ENCODE data around the gene CTNND2. TPM values are rescaled to one million over a fixed set of nuclear protein-coding genes. Genes with fewer than 3 reads are reported as not detected.

The CTNND2 gene
- total and polyA plus RNA-seq, 2 donors (not counting 1 experiment from before 2014, with no cell fraction given) = not detected

DNA sequence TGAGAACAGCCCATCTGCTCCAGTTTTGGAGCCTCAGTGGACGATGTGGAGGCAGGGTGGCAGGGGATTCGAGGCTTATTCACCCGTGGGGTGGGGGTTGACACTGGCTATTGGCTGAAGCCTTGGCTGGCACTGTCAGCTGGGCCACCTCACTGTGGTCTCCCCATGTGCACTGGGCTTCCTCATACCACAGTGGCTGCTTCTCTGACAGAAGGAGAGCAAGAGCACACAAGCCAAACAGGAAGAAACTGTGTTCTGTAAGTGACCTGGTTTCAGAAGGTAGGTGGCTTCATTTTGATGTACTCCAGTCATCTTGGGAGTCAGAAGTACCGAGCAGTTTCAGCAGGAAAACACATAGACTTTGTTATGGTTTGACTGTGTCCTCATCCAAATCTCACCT lies 24.7 kb upstream of the CTNND2 start:
- intact Hi-C loops (cut with micrococcal nuclease) = no loop called here
- ATAC-seq (ENCODE audit: low read depth) (no peak), DNase-seq (no peak)
- Histone ChIP-seq H3K4me3 (ENCODE audit: control extremely low read depth in 1 of 5, extremely low read depth in 1 of 5, insufficient read depth in 1 of 5, low read depth in 2 of 5, low read length in 4 of 5) (no peak overlapping the region), H3K27me3 (replicated peaks in 1 of 4; ENCODE audit: control extremely low read depth in 1 of 4, control insufficient read depth in 3 of 4, insufficient read depth in 4 of 4, low read length in 3 of 4) (no peaks in the 10 kb centered on the region), H3K9ac (ENCODE audit: low read length) (no peak overlapping the region), H3K4me2 (replicated peaks; ENCODE audit: low read depth, low read length, poor library complexity, severe bottlenecking) (no peak overlapping the region), H4K20me1 (ENCODE audit: control insufficient read depth, insufficient read depth, low read length, poor library complexity, severe bottlenecking) (no peaks in the 10 kb centered on the region), H3K79me2 (ENCODE audit: control insufficient read depth, insufficient read depth, low read length) (no peaks in the 10 kb centered on the region), H3K4me1 (ENCODE audit: control insufficient read depth in 2 of 2, insufficient read depth in 2 of 2, low read length in 2 of 2) (no peaks in the 10 kb centered on the region), H3K27ac (ENCODE audit: low read length in 2 of 2) (no peak overlapping the region), H2AFZ (ENCODE audit: insufficient read depth, low read depth, low read length, poor library complexity, severe bottlenecking) (no peak overlapping the region), H3K36me3 (replicated peaks in 1 of 2; ENCODE audit: control extremely low read depth in 1 of 2, control insufficient read depth in 1 of 2, extremely low read depth in 1 of 2, insufficient read depth in 2 of 2, low read length in 1 of 2) (no peaks in the 10 kb centered on the region), H3K9me3 (ENCODE audit: control extremely low read depth in 1 of 3, control insufficient read depth in 2 of 3, insufficient read depth in 1 of 3, low read length in 2 of 3) (peaks cover 0 to 5% (median 0%) of the 10 kb centered on the region in 3 donors)
- POLR2A ChIA-PET = no interaction called here
- no peak overlapping the region for H3K27ac Mint-ChIP-seq
- H3K4me3 Mint-ChIP-seq = no peak overlapping the region
- no peaks in the 10 kb centered on the region for H3K4me1 Mint-ChIP-seq
- WGBS (ENCODE audit: insufficient coverage) = 72% methylated on average over 3 of the region's 4 CpGs
- no peaks in the 10 kb centered on the region for H3K27me3 Mint-ChIP-seq
- peaks cover 4% of the 10 kb centered on the region for H3K9me3 Mint-ChIP-seq (ENCODE audit: insufficient read depth)
- TF ChIP-seq EZH2 (IDR thresholded peaks at IDR 0.05; ENCODE audit: borderline replicate concordance, insufficient read depth, low read depth, low read length, poor library complexity, severe bottlenecking) = no peak
- TF ChIP-seq, protein P1, sequence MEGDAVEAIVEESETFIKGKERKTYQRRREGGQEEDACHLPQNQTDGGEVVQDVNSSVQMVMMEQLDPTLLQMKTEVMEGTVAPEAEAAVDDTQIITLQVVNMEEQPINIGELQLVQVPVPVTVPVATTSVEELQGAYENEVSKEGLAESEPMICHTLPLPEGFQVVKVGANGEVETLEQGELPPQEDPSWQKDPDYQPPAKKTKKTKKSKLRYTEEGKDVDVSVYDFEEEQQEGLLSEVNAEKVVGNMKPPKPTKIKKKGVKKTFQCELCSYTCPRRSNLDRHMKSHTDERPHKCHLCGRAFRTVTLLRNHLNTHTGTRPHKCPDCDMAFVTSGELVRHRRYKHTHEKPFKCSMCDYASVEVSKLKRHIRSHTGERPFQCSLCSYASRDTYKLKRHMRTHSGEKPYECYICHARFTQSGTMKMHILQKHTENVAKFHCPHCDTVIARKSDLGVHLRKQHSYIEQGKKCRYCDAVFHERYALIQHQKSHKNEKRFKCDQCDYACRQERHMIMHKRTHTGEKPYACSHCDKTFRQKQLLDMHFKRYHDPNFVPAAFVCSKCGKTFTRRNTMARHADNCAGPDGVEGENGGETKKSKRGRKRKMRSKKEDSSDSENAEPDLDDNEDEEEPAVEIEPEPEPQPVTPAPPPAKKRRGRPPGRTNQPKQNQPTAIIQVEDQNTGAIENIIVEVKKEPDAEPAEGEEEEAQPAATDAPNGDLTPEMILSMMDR (IDR thresholded peaks at IDR 0.05) = no peak
- CTCF ChIA-PET = no interaction called here

DNA sequence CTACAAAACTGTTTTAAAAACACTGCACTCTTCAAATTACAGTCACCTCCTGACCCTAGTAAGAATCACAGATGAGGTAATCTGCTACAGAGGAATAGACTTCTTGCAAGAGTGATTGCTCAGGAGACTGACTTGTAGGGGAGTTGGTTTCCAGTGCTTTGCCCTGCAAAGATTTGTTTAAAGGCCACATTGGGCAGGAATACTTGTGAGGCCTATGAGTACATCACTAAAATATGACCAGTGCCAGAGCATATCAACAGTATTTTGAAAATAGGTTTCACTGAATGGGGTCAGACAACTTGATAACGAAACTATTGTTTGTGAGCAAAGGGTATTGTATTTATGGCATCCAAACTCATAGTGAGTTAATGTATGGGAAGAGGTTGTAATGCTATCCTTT lies 21.5 kb upstream of the CTNND2 start:
- H3K4me1 Mint-ChIP-seq = no peaks in the 10 kb centered on the region
- Histone ChIP-seq H3K36me3 (replicated peaks in 1 of 2; ENCODE audit: control extremely low read depth in 1 of 2, control insufficient read depth in 1 of 2, extremely low read depth in 1 of 2, insufficient read depth in 2 of 2, low read length in 1 of 2) (no peaks in the 10 kb centered on the region), H3K27me3 (replicated peaks in 1 of 4; ENCODE audit: control extremely low read depth in 1 of 4, control insufficient read depth in 3 of 4, insufficient read depth in 4 of 4, low read length in 3 of 4) (no peaks in the 10 kb centered on the region), H3K4me3 (ENCODE audit: control extremely low read depth in 1 of 5, extremely low read depth in 1 of 5, insufficient read depth in 1 of 5, low read depth in 2 of 5, low read length in 4 of 5) (no peak overlapping the region), H3K9me3 (ENCODE audit: control extremely low read depth in 1 of 3, control insufficient read depth in 2 of 3, insufficient read depth in 1 of 3, low read length in 2 of 3) (no peaks in the 10 kb centered on the region), H3K79me2 (ENCODE audit: control insufficient read depth, insufficient read depth, low read length) (no peaks in the 10 kb centered on the region), H3K27ac (ENCODE audit: low read length in 2 of 2) (no peak overlapping the region), H4K20me1 (ENCODE audit: control insufficient read depth, insufficient read depth, low read length, poor library complexity, severe bottlenecking) (no peaks in the 10 kb centered on the region), H3K9ac (ENCODE audit: low read length) (no peak overlapping the region), H3K4me1 (ENCODE audit: control insufficient read depth in 2 of 2, insufficient read depth in 2 of 2, low read length in 2 of 2) (no peaks in the 10 kb centered on the region), H3K4me2 (replicated peaks; ENCODE audit: low read depth, low read length, poor library complexity, severe bottlenecking) (no peak overlapping the region), H2AFZ (ENCODE audit: insufficient read depth, low read depth, low read length, poor library complexity, severe bottlenecking) (no peak overlapping the region)
- intact Hi-C loops (cut with micrococcal nuclease) = no loop called here
- ChIA-PET CTCF (no interaction called here), POLR2A (no interaction called here)
- TF ChIP-seq, protein P1 (IDR thresholded peaks at IDR 0.05) = no peak
- TF ChIP-seq EZH2 (IDR thresholded peaks at IDR 0.05; ENCODE audit: borderline replicate concordance, insufficient read depth, low read depth, low read length, poor library complexity, severe bottlenecking) = no peak
- ATAC-seq (ENCODE audit: low read depth) (no peak), DNase-seq (no peak)
- no peaks in the 10 kb centered on the region for H3K27me3 Mint-ChIP-seq
- no CpG with 5 or more reads among the region's 1 CpG for WGBS (ENCODE audit: insufficient coverage)
- no peak overlapping the region for H3K4me3 Mint-ChIP-seq
- H3K27ac Mint-ChIP-seq = no peak overlapping the region
- peaks cover 11% of the 10 kb centered on the region for H3K9me3 Mint-ChIP-seq (ENCODE audit: insufficient read depth)
